Activated CD4-positive, alpha-beta T cell treated with anti-CD3 and anti-CD28 coated beads, Interleukin-2, amount 10 ng/mL, durations not matched to agents 7 days and 5 days (primary cell): Measurements from ENCODE around the gene PPP2R2D. TPM values are rescaled to one million over a fixed set of nuclear protein-coding genes. Genes with fewer than 3 reads are reported as not detected.

Experiments used
- CTCF ChIA-PET: fragments of 350-600 bp; sonication (Branson Sonifier 250); formaldehyde crosslinking; loops from one replicate; lab custom pipeline; 2021; ENCODE audit warnings: antibody characterized with exemption; lab: Charles Lee
- POLR2A ChIA-PET: fragments of 350-600 bp; sonication (Branson Sonifier 250); formaldehyde crosslinking; loops from one replicate; lab custom pipeline; 2021; ENCODE audit warnings: antibody characterized with exemption; lab: Charles Lee
- DNase-seq: peaks from one replicate; pipeline ENCODE4 v3.0.0-alpha.2; 2020
- H3K27ac Mint-ChIP-seq: one replicate; pipeline ENCODE4 v1.8.0; 2021; ENCODE audit warnings: mild to moderate bottlenecking, moderate library complexity, mixed read lengths
- H3K27me3 Mint-ChIP-seq: one replicate; pipeline ENCODE4 v1.8.0; 2021; ENCODE audit warnings: mixed read lengths
- H3K36me3 Mint-ChIP-seq: one replicate; pipeline ENCODE4 v1.8.0; 2021; ENCODE audit warnings: low read depth, mixed read lengths
- H3K4me1 Mint-ChIP-seq: one replicate; pipeline ENCODE4 v1.8.0; 2021; ENCODE audit warnings: mixed read lengths
- H3K4me3 Mint-ChIP-seq: one replicate; pipeline ENCODE4 v1.8.0; 2021; ENCODE audit warnings: mild to moderate bottlenecking, moderate library complexity, mixed read lengths
- H3K9me3 Mint-ChIP-seq: one replicate; pipeline ENCODE4 v1.8.0; 2021; ENCODE audit warnings: mixed read lengths
- total RNA-seq, 2 experiments: library from RNA; stranded (reverse); gene quantifications; one replicate each; pipeline ENCODE4 v1.2.3, GENCODE V29; 2021

PPP2R2D gene
- total RNA-seq, 2 experiments from 2014 or later = 38.5 to 43.1 TPM

- POLR2A ChIA-PET = no interaction called here
- DNase-seq = no peak
- H3K4me3 Mint-ChIP-seq = no peak overlapping the region
- peaks cover 17% of the 10 kb centered on the region for H3K4me1 Mint-ChIP-seq
- peaks cover 7% of the 10 kb centered on the region for H3K9me3 Mint-ChIP-seq
- H3K36me3 Mint-ChIP-seq = peaks cover 26% of the 10 kb centered on the region
- no peaks in the 10 kb centered on the region for H3K27me3 Mint-ChIP-seq
- CTCF ChIA-PET = no interaction called here
- H3K27ac Mint-ChIP-seq = no peak overlapping the region
Measured at GRCh38 chr10:131920693-131921092, 19.9 kb downstream of the PPP2R2D start.

GRCh38 chr10:131921184-131921583 is 20.4 kb downstream of the PPP2R2D start:
- ChIA-PET POLR2A (no interaction called here), CTCF (no interaction called here)
- H3K9me3 Mint-ChIP-seq = peaks cover 7% of the 10 kb centered on the region
- peaks cover 19% of the 10 kb centered on the region for H3K4me1 Mint-ChIP-seq
- H3K36me3 Mint-ChIP-seq = peaks cover 28% of the 10 kb centered on the region
- no peaks in the 10 kb centered on the region for H3K27me3 Mint-ChIP-seq
- H3K27ac Mint-ChIP-seq = no peak overlapping the region
- no peak for DNase-seq
- H3K4me3 Mint-ChIP-seq = no peak overlapping the region

- Mint-ChIP-seq H3K9me3 (peaks cover 7% of the 10 kb centered on the region), H3K27ac (peak overlapping the region; percentile 43), H3K4me1 (peaks cover 38% of the 10 kb centered on the region), H3K36me3 (peaks cover 27% of the 10 kb centered on the region), H3K4me3 (no peak overlapping the region), H3K27me3 (no peaks in the 10 kb centered on the region)
- POLR2A ChIA-PET = no interaction called here
- DNase-seq = no peak
- CTCF ChIA-PET = interaction anchor here (1.1 kb wide), 1 partner anchor 12 kb away, joined by 3 read pairs; no protein-coding TSS in a partner anchor
Measured at GRCh38 chr10:131923038-131923756, 22.4 kb downstream of the PPP2R2D start.

GRCh38 chr10:131925011-131925649 is 24.3 kb downstream of the PPP2R2D start:
- H3K4me1 Mint-ChIP-seq = peaks cover 56% of the 10 kb centered on the region
- ChIA-PET POLR2A (no interaction called here), CTCF (interaction anchor here (0.6 kb wide), 1 partner anchor 1314 kb away, joined by 3 read pairs; no protein-coding TSS in a partner anchor)
- no peak for DNase-seq
- H3K27ac Mint-ChIP-seq = no peak overlapping the region
- peaks cover 7% of the 10 kb centered on the region for H3K9me3 Mint-ChIP-seq
- H3K4me3 Mint-ChIP-seq = no peak overlapping the region
- no peaks in the 10 kb centered on the region for H3K27me3 Mint-ChIP-seq
- peaks cover 32% of the 10 kb centered on the region for H3K36me3 Mint-ChIP-seq

GRCh38 chr10:131925716-131926115 is 24.9 kb downstream of the PPP2R2D start:
- Mint-ChIP-seq H3K27me3 (no peaks in the 10 kb centered on the region), H3K4me3 (no peak overlapping the region), H3K9me3 (peaks cover 7% of the 10 kb centered on the region), H3K4me1 (peaks cover 62% of the 10 kb centered on the region), H3K27ac (no peak overlapping the region), H3K36me3 (peaks cover 34% of the 10 kb centered on the region)
- ChIA-PET POLR2A (no interaction called here), CTCF (no interaction called here)
- no peak for DNase-seq

GRCh38 chr10:131926253-131926652 is 25.4 kb downstream of the PPP2R2D start:
- H3K27ac Mint-ChIP-seq = no peak overlapping the region
- ChIA-PET CTCF (no interaction called here), POLR2A (no interaction called here)
- peaks cover 7% of the 10 kb centered on the region for H3K9me3 Mint-ChIP-seq
- no peaks in the 10 kb centered on the region for H3K27me3 Mint-ChIP-seq
- no peak for DNase-seq
- no peak overlapping the region for H3K4me3 Mint-ChIP-seq
- H3K36me3 Mint-ChIP-seq = peaks cover 32% of the 10 kb centered on the region
- H3K4me1 Mint-ChIP-seq = peaks cover 64% of the 10 kb centered on the region

- Mint-ChIP-seq H3K4me3 (no peak overlapping the region), H3K9me3 (peaks cover 7% of the 10 kb centered on the region), H3K27ac (no peak overlapping the region), H3K36me3 (peaks cover 32% of the 10 kb centered on the region), H3K4me1 (peaks cover 71% of the 10 kb centered on the region), H3K27me3 (no peaks in the 10 kb centered on the region)
- ChIA-PET CTCF (interaction anchor here (0.9 kb wide), 1 partner anchor 35 kb away, joined by 3 read pairs; no protein-coding TSS in a partner anchor), POLR2A (no interaction called here)
- no peak for DNase-seq
Measured at GRCh38 chr10:131926743-131927595, 26.2 kb downstream of the PPP2R2D start.

GRCh38 chr10:131928248-131929095 is 27.7 kb downstream of the PPP2R2D start:
- no peaks in the 10 kb centered on the region for H3K27me3 Mint-ChIP-seq
- CTCF ChIA-PET = interaction anchor here (0.9 kb wide), 1 partner anchor 34 kb away, joined by 3 read pairs; no protein-coding TSS in a partner anchor
- H3K4me3 Mint-ChIP-seq = peak overlapping the region; percentile 14
- peaks cover 7% of the 10 kb centered on the region for H3K9me3 Mint-ChIP-seq
- DNase-seq = no peak
- H3K36me3 Mint-ChIP-seq = peaks cover 28% of the 10 kb centered on the region
- H3K4me1 Mint-ChIP-seq = peaks cover 75% of the 10 kb centered on the region
- peak overlapping the region; percentile 78 for H3K27ac Mint-ChIP-seq
- POLR2A ChIA-PET = interaction anchor here (0.5 kb wide), 1 partner anchor 1627 kb away, joined by 3 read pairs; no protein-coding TSS in a partner anchor

GRCh38 chr10:131929122-131929845 is 28.5 kb downstream of the PPP2R2D start:
- no peak for DNase-seq
- H3K36me3 Mint-ChIP-seq = peaks cover 27% of the 10 kb centered on the region
- peak overlapping the region; percentile 12 for H3K27ac Mint-ChIP-seq
- no peak overlapping the region for H3K4me3 Mint-ChIP-seq
- CTCF ChIA-PET = no interaction called here
- H3K4me1 Mint-ChIP-seq = peaks cover 78% of the 10 kb centered on the region
- POLR2A ChIA-PET = no interaction called here
- no peaks in the 10 kb centered on the region for H3K27me3 Mint-ChIP-seq
- H3K9me3 Mint-ChIP-seq = peaks cover 7% of the 10 kb centered on the region

- H3K36me3 Mint-ChIP-seq = peaks cover 24% of the 10 kb centered on the region
- POLR2A ChIA-PET = no interaction called here
- peaks cover 82% of the 10 kb centered on the region for H3K4me1 Mint-ChIP-seq
- H3K27ac Mint-ChIP-seq = no peak overlapping the region
- peaks cover 3% of the 10 kb centered on the region for H3K9me3 Mint-ChIP-seq
- CTCF ChIA-PET = no interaction called here
- no peak overlapping the region for H3K4me3 Mint-ChIP-seq
- H3K27me3 Mint-ChIP-seq = no peaks in the 10 kb centered on the region
- DNase-seq = no peak
Measured at GRCh38 chr10:131930150-131930549, 29.3 kb downstream of the PPP2R2D start.

GRCh38 chr10:131930586-131931330 is 29.9 kb downstream of the PPP2R2D start:
- H3K9me3 Mint-ChIP-seq = no peaks in the 10 kb centered on the region
- H3K4me3 Mint-ChIP-seq = no peak overlapping the region
- peaks cover 81% of the 10 kb centered on the region for H3K4me1 Mint-ChIP-seq
- ChIA-PET CTCF (no interaction called here), POLR2A (no interaction called here)
- no peaks in the 10 kb centered on the region for H3K27me3 Mint-ChIP-seq
- DNase-seq = no peak
- H3K36me3 Mint-ChIP-seq = peaks cover 20% of the 10 kb centered on the region
- peak overlapping the region; percentile 32 for H3K27ac Mint-ChIP-seq
